Measurements from ENCODE around the gene PIGC.

PIGC gene

DNA sequence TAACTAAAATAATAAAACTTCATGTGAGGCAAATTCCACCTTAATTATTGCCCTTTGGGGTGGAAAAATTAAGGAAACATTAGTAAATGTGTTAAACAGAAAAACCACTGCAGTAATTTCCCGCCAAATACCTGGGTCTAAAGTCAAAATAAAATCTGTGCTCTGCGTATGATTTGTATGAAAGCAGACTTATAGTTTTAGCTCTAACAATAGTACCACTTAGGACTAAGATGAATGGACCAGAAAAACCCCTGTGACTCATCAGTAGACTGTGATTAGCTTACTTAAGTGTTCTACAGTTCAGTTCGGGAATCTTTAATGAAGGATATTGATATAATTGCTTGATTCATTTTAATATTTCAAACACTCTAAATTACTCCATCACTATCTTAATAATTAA is 46.6 kb downstream of the PIGC start:
- DNase-seq, result no peak

- DNase-seq, result no peak
Measured at GRCh38 chr1:172395576-172395975, 48.3 kb downstream of the PIGC start.

DNA sequence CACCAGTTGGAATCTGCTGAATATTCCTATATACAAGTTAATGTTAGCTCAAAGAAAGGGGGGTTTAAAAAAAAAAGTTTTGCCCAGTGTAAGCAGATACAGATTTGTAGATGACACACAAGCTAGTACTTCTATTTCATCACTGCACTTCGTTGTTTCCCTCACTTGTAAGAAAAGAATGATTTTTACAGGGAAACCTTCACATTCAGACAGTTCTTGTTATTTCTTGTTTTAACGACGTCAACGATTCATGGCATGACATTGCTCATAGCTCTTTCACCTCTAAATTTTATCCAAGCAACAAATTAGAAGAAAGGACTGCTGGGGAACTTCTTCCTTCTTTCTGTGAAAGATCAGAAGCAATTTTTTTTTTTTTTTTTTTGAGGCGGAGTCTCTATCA is 49.1 kb downstream of the PIGC start:
- DNase-seq, result no peak

GRCh38 chr1:172394141-172394751 is 49.6 kb downstream of the PIGC start:
- peak in 1 of 3 experiments; percentile 20 for DNase-seq

- DNase-seq, result no peak
Measured at GRCh38 chr1:172393354-172393753, 50.5 kb downstream of the PIGC start.

DNA sequence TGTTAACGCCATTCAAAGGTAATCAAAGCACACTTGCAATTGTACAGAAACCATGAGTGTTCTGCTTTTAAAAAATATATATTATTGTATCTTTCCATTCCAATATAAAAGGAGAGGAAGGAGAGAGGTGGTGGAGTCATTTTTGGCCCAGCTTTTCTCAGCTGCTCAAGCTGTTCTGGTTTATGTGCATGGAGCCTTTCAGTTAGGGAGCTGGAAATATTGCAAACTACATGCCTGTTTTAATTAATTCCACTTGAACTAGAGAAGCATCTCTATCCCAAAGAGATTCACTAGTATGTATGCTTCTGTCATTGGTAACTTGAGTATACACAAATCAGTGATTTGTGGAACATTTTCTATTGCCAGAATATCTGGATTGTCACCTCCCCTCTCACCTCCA is 51.9 kb downstream of the PIGC start:
- no peak for DNase-seq

Measured in NCI-H1417 (cell line).